HFFc6 (cell line): ENCODE data around the gene FLT3LG. TPM values are rescaled to one million over a fixed set of nuclear protein-coding genes. Genes with fewer than 3 reads are reported as not detected.

Source experiments
- DNase-seq: peaks from one replicate; pipeline ENCODE4 v3.0.0-alpha.2; 2018
- H3K27ac Mint-ChIP-seq: 2 replicates; pipeline ENCODE4 v1.8.0; 2020; ENCODE audit warnings: mild to moderate bottlenecking, mixed read lengths
- H3K27me3 Mint-ChIP-seq: 2 replicates; pipeline ENCODE4 v1.8.0; 2021; ENCODE audit warnings: mild to moderate bottlenecking, moderate library complexity, mixed read lengths; ENCODE audit not compliant: insufficient read depth
- H3K36me3 Mint-ChIP-seq: 2 replicates; pipeline ENCODE4 v1.8.0; 2021; ENCODE audit warnings: low read depth, mixed read lengths
- H3K4me1 Mint-ChIP-seq: 2 replicates; pipeline ENCODE4 v1.8.0; 2020; ENCODE audit warnings: low read depth, mixed read lengths
- H3K4me3 Mint-ChIP-seq: 2 replicates; pipeline ENCODE4 v1.8.0; 2020; ENCODE audit warnings: mild to moderate bottlenecking, moderate library complexity, mixed read lengths
- H3K9me3 Mint-ChIP-seq: 2 replicates; pipeline ENCODE4 v1.8.0; 2020; ENCODE audit warnings: mild to moderate bottlenecking, mixed read lengths
- microRNA-seq: library from miRNA; unstranded; fragments of <30 nt; microRNA quantifications from one replicate; pipeline ENCODE4, GENCODE V29; 2019
- total RNA-seq, 6 experiments: library from RNA; stranded (reverse); fragmentation: NEBNext Ultra II Directional; extraction: Animal tissue kit (Norgen Biotek cat#: 25700); gene quantifications; 2 replicates in 1 of 6; 3 replicates in 5 of 6; pipeline ENCODE4 v1.2.3, GENCODE V29; 2021
- TF ChIP-seq, protein P1 (sequence below): fragments of 200-600 bp; sonication (generic); IDR thresholded peaks from 2 replicates; pipeline ENCODE4 v1.5.0; 2021; ENCODE audit warnings: antibody characterized with exemption, mild to moderate bottlenecking

Gene FLT3LG
- total RNA-seq, 6 experiments from 2014 or later, result 4.9 to 12.5 (median 9.4) TPM

DNA sequence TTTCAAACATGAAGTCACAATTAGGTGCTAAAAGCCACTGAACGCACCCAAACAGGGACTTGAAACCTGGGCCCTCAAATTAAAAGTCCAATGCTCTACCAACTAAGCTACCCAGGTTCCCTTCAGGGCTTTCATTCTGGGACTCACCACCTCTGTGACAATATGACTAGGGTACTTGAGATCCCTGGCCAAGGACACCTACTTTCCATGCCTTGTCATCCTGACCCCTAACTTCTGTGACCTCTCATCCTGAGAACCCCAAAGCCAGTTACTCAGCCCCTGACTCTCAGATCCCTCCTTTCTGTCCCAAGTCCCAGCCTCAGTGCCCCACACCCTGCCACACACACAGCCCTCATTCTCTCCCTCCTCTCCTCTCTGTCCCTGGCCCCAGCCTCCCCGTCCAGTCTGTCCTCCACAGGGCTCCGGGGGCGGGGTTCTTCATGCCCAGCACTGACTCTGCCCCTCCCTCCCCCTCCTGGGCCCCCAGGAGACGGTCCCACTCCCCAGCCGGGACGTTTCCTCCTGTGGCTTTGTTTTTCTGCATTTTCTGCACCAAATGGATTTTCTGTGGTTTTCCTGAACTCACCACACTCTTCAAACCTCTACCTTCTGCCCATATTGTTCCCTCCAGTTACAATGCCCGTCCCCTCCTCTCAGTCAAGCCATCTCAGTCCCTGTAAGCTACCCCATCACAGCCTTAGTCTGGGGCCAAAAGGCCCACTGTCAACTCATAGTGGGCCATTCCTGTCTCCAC lies 60.8 kb downstream of the FLT3LG start:
- H3K27me3 Mint-ChIP-seq, result peaks cover 9% of the 10 kb centered on the region
- H3K27ac Mint-ChIP-seq, result peak overlapping the region; percentile 17; the same call in 1 of the 2 replicates

More for the DNA sequence above, 60.8 kb downstream of the FLT3LG start:
- Mint-ChIP-seq H3K9me3 (no peaks in the 10 kb centered on the region), H3K4me1 (peaks cover 14% of the 10 kb centered on the region), H3K36me3 (peaks cover 21% of the 10 kb centered on the region; the same call in 1 of the 2 replicates), H3K4me3 (no peak overlapping the region)
- DNase-seq, result no peak
- TF ChIP-seq, protein P1, sequence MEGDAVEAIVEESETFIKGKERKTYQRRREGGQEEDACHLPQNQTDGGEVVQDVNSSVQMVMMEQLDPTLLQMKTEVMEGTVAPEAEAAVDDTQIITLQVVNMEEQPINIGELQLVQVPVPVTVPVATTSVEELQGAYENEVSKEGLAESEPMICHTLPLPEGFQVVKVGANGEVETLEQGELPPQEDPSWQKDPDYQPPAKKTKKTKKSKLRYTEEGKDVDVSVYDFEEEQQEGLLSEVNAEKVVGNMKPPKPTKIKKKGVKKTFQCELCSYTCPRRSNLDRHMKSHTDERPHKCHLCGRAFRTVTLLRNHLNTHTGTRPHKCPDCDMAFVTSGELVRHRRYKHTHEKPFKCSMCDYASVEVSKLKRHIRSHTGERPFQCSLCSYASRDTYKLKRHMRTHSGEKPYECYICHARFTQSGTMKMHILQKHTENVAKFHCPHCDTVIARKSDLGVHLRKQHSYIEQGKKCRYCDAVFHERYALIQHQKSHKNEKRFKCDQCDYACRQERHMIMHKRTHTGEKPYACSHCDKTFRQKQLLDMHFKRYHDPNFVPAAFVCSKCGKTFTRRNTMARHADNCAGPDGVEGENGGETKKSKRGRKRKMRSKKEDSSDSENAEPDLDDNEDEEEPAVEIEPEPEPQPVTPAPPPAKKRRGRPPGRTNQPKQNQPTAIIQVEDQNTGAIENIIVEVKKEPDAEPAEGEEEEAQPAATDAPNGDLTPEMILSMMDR, result no peak

Small RNAs within 50 kb of the gene (microRNA-seq; reads per million reads assigned to microRNA genes)
- gene MIR150, result not detected

Other genes with a start within 250 kb of the FLT3LG start
- gene SLC6A16, start 149.0 kb upstream of the FLT3LG start, total RNA-seq, result under 1 TPM in 5 of 6 experiments, not detected in 1; 0.26 to 0.53 (median 0.40) TPM
- not detected for gene CD37, start 138.8 kb upstream of the FLT3LG start, total RNA-seq
- gene TEAD2, start 111.8 kb upstream of the FLT3LG start, total RNA-seq, result 10 to 100 TPM; 16.5 to 23.1 (median 20.8) TPM
- not detected for gene DKKL1, start 110.3 kb upstream of the FLT3LG start, total RNA-seq
- not detected for gene KASH5, start 86.0 kb upstream of the FLT3LG start, total RNA-seq
- gene PTH2, start 50.8 kb upstream of the FLT3LG start, total RNA-seq, result not detected
- gene GFY, start 48.8 kb upstream of the FLT3LG start, total RNA-seq, result not detected
- gene SLC17A7, start 32.7 kb upstream of the FLT3LG start, total RNA-seq, result under 1 TPM in 5 of 6 experiments, not detected in 1; 0.05 to 0.17 (median 0.09) TPM
- gene PIH1D1, start 22.4 kb upstream of the FLT3LG start, total RNA-seq, result 10 to 100 TPM; 55.8 to 65.6 (median 57.5) TPM
- gene ALDH16A1, start 21.0 kb upstream of the FLT3LG start, total RNA-seq, result 10 to 100 TPM; 13.9 to 23.0 (median 19.8) TPM
- gene RPL13A, start 13.4 kb downstream of the FLT3LG start, total RNA-seq, result 1,000 to 10,000 TPM; 2,015 to 2,373 (median 2,179) TPM
- 1,000 to 10,000 TPM; 1,343 to 1,545 (median 1,429) TPM for gene RPS11, start 22.2 kb downstream of the FLT3LG start, total RNA-seq
- 10 to 100 TPM; 33.2 to 39.3 (median 37.4) TPM for gene FCGRT, start 38.4 kb downstream of the FLT3LG start, total RNA-seq
- 100 to 1,000 TPM; 117 to 316 (median 287) TPM for gene RCN3, start 53.8 kb downstream of the FLT3LG start, total RNA-seq
- 10 to 100 TPM; 66.0 to 79.7 (median 72.4) TPM for gene NOSIP, start 106.3 kb downstream of the FLT3LG start, total RNA-seq
- under 1 TPM; 0.33 to 0.69 (median 0.42) TPM for gene PRRG2, start 107.1 kb downstream of the FLT3LG start, total RNA-seq
- gene PRR12, start 117.0 kb downstream of the FLT3LG start, total RNA-seq, result 10 to 100 TPM; 23.3 to 26.2 (median 24.3) TPM
- gene RRAS, start 165.9 kb downstream of the FLT3LG start, total RNA-seq, result 100 to 1,000 TPM; 130 to 162 (median 133) TPM
- gene SCAF1, start 168.0 kb downstream of the FLT3LG start, total RNA-seq, result 100 to 1,000 TPM; 112 to 134 (median 121) TPM
- 10 to 100 TPM; 55.5 to 72.8 (median 58.7) TPM for gene IRF3, start 191.6 kb downstream of the FLT3LG start, total RNA-seq
- gene BCL2L12, start 191.7 kb downstream of the FLT3LG start, total RNA-seq, result 10 to 100 TPM; 23.9 to 34.2 (median 33.4) TPM
- 100 to 1,000 TPM; 209 to 226 (median 217) TPM for gene PRMT1, start 203.1 kb downstream of the FLT3LG start, total RNA-seq
- under 1 TPM; 0.74 to 0.99 (median 0.87) TPM for gene ADM5, start 215.4 kb downstream of the FLT3LG start, total RNA-seq
- 10 to 100 TPM; 32.7 to 42.6 (median 36.4) TPM for gene CPT1C, start 216.9 kb downstream of the FLT3LG start, total RNA-seq